D341Med (cell line): Measurements from ENCODE around the gene SLC2A8.
A peak's percentile ranks its signal among the peaks of the same experiment; 100 is the strongest.

ENCODE experiments used
- DNase-seq: peaks from one replicate; pipeline ENCODE4 v3.0.0; 2012; ENCODE audit warnings: low spot score

Gene SLC2A8, protein sequence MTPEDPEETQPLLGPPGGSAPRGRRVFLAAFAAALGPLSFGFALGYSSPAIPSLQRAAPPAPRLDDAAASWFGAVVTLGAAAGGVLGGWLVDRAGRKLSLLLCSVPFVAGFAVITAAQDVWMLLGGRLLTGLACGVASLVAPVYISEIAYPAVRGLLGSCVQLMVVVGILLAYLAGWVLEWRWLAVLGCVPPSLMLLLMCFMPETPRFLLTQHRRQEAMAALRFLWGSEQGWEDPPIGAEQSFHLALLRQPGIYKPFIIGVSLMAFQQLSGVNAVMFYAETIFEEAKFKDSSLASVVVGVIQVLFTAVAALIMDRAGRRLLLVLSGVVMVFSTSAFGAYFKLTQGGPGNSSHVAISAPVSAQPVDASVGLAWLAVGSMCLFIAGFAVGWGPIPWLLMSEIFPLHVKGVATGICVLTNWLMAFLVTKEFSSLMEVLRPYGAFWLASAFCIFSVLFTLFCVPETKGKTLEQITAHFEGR

DNA sequence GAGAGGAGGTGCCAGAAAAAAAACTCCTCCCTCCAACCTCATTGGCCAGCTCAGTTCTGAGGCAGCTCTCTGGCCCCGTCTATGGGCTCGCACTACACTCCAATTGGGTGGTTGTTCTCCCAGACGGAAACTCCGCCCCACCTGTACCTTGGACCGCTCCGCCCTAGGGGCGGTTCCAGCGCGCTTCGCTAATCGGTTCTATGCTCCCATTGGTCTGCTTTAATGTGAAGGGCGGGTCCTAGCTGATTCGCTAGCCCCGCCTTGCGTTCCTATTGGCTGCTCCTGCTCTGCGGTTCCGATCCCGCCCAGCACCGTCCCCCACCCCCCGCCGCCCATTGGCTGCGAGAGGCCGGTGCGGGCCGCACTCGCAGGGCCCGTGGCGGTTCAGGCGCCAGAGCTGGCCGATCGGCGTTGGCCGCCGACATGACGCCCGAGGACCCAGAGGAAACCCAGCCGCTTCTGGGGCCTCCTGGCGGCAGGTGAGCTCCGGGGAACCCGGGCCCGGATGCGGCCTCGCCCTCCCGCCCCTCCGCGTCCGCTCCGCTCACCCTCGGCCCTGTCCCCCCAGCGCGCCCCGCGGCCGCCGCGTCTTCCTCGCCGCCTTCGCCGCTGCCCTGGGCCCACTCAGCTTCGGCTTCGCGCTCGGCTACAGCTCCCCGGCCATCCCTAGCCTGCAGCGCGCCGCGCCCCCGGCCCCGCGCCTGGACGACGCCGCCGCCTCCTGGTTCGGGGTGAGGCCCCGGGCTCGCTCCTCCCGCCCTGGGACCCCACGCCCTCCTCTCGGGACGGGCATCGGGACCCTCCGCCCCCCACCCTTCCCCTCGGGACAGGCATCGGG is at the start of gene SLC2A8:
Gene SLC2A8, plus strand, starts transcription at position 362 of the 838 bp plus-strand sequence. Its CDS starts 62 bp downstream, at position 424.
- peak; percentile 97 for DNase-seq

DNA sequence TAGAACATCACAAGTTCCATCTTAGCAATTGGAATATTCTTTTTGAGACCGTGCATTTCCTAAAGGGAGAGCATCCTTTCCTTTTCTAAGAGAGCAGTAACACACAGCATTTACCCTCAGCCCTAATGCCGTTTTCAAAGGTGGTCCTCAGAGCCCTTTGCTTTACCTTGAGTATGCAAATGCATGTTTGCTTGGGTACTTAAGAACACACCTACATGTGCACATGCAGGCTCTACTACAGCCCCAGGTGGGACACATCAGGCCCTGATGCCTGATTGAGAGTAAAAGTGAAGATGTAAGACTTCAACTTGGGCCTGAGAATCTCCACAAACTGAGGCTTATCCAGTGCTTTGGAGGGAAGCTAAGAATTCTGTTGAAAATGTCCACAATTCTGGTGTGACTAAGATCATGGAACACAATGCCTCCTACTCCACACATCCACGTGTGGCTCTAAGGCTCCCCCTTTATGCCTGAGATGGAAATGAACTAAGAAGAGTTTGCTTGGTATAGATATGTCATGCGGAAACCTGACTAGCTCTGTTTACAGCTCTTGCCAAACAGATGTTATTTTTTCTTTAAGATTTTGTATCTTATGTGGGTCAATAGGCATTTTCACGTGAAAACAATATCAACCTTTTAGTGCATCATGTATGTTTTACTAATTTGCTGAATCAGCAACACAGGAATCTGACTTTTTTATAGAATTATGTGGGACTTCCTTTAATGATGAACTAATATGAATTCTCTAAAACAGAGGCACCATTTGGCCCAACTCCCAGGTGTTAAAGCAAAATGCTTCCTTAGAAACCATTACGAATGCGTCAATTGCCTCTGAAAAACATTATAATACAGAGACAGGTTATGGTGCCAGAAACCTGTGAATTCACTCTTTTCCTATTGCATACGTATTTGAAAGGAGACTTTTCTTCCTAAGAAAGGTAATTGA is 48.9 kb upstream of the SLC2A8 start:
- no peak for DNase-seq

DNA sequence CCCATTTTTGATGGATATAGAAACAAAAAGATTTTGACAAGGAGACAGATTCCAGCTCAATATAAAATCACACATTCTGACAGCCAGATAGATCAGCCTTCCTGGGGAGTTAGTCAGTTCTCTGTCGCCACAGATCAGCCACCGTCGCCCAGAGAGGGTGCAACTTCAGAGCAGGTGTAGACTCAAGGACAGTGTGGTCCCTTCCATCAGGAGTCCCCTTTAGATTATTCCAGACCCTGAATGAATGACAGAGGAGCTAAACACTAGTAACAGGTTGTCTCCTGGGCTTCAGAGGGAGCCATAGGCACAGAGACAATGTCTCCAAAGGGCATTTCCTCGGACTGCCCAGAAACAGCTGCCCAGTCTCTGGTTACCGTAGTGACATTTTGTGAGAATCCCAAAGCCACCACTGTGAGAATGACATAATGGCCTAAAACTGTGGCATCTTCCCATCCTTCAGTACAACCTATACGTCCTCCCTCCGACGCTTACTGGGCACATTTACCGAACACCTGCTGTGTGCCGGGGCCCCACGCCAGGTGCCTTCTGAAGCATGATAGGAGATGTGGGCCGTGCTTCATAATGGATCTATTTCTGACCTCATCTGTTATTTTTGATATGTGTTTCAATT is 47.4 kb upstream of the SLC2A8 start:
- DNase-seq, result no peak

GRCh38 chr9:127351182-127352166 is 45.5 kb upstream of the SLC2A8 start:
- no peak for DNase-seq

DNA sequence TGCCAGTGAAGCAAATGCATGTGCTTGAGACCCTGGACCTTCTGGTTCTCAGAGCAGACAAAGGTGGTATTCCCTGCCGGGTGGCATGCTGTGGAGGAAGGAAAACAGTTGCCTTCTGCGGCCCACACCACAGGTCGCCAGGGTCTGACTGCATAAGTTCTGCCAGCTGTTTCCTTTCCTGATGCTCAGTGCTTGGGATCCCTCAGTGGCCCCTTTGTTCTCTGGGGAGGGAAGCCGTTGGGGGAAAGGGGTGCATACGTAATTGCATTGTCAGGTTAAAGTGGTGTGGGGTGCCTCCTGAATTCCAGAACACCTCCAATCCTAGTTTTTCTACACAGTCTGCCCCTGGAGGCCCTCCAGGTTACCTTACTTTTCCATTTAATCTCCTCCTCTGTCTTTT is 43.1 kb upstream of the SLC2A8 start:
- DNase-seq, result no peak

DNA sequence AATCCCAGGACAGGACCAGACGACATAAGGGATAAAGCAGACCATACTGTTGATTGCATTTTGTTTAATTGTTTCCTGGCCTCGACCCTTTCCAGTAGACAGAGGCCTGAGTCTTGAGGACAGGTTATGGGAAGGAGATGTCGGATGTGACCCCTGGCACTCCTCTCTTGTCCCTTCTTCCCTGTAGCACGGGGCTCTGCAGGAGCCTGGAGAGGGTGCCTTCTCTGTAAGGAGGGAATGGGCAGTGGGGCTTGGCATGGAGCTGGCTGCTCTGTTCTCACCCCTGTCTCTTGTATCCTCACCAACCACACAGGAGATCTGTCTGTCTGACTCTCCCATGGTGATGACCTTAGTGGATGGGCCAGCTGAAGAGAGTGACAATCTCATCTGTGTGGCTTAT is 40.1 kb upstream of the SLC2A8 start:
- DNase-seq, result no peak

DNA sequence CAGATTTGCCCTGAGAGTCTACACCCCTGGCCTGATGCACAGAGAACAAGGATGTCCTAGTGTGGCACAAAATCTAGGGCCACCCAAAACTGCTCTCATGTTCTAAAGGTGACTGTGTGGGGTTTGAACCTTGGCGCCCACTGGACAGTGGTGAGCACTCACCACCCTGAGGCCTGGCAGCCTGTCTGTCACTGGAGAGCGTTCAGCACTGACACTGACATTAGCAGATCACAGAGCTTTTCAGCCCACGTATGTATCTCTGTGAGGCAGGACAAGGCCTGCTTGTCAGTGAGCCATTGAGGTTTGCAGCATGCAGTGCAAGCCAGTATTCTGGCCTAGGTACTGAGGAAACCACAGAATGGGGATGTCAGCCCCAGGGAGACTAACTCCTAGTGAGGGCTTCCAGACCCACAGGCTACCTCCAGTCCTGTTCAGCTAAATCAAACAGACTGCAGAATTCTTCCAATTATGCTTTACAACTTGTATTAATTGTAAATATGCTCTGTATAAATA is 38.9 kb upstream of the SLC2A8 start:
- no peak for DNase-seq

DNA sequence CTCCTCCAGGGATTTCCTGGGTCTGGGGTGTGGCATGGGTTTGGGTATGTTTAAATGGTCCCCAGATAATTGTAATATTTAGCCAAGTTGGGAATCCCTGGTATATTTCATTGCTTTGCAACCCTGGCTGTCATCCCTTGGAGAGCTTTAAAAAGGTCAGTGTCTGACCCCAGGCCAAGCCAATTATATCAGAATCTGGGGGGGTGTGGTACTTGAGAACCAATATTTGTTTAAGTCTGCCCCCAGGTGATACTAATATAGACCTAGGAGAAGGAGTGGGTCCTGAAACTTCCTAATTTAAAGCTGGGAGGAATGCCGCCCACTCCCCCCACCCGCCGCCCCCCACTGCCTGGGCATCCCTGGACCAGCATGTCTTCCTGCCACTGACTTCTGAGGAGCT is 38.2 kb upstream of the SLC2A8 start:
- no peak for DNase-seq

- DNase-seq, result no peak
Measured at GRCh38 chr9:127360250-127360649, 36.7 kb upstream of the SLC2A8 start.

GRCh38 chr9:127360829-127361228 is 36.1 kb upstream of the SLC2A8 start:
- DNase-seq, result no peak

GRCh38 chr9:127361561-127361960 is 35.4 kb upstream of the SLC2A8 start:
- DNase-seq, result no peak

DNA sequence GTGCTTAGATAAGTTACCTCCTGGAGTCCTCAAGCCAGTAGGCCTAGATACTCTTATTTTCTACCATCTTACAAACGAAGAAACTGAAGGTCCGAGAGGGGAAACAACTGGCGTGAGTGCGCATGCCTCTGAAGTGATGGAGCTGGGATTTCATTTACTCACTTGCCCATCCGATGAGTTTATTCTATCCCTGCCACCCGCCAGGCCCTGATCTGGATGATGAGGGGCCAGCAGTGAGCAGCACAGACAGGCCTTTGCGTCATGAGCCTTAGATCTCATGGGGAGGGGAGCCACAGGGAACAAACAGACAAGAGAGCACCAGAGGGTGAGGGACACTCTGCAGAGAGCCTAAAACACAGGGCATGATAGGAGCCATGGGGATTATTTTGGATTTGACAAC is 34.1 kb upstream of the SLC2A8 start:
- DNase-seq, result no peak

DNA sequence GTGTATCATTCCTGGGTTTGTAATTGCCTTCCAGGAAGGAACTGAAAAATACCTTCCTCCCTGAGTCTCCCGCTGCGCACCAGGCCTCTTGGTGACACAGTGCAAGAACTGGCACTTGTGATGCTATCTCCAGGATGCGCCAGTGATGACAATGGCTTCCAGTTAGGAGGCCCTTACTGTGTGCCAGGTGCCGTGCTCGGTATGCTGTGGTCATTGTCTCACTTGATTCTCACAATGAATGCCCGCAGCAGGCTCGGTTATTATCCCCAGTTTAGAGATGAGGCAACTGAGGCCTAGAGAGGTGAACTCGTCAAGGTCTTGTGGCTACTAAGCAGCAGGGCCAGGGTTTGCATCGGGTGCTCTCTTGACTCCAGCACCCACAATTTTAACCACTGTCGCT is 31.5 kb upstream of the SLC2A8 start:
- DNase-seq, result no peak

DNA sequence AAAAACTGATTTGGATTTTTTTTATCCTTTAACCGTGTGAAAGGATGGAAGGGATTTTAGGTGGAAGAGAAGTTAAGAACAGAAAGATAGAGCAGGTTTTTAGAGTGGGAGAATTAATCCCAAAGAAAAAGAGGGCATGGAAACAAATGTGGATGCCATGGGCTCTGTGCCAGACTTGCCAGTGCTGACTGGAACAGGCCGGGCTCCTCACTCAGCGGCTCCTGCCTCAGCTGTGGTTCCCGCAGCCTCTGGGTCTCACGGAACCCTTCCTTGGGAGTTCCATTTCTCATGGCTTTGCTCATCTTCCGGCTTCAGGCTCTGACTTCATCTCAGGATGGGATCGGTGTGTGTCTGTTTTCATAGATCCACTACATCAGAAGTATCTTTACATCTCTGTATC is 30.4 kb upstream of the SLC2A8 start:
- no peak for DNase-seq

GRCh38 chr9:127368852-127369402 is 28.0 kb upstream of the SLC2A8 start:
- DNase-seq, result no peak

- DNase-seq, result no peak
Measured at GRCh38 chr9:127369428-127369827, 27.5 kb upstream of the SLC2A8 start.

GRCh38 chr9:127370147-127370579 is 26.8 kb upstream of the SLC2A8 start:
- DNase-seq, result no peak

- no peak for DNase-seq
Measured at GRCh38 chr9:127370672-127371648, 26.0 kb upstream of the SLC2A8 start.
